ENCODE data around the gene ALK.

Gene ALK

GRCh38 chr2:29443151-29443550, 478.2 kb downstream of the ALK start:
- no peak for DNase-seq

- DNase-seq: no peak
Measured at GRCh38 chr2:29440921-29441623, 480.3 kb downstream of the ALK start.

GRCh38 chr2:29433920-29434319, 487.5 kb downstream of the ALK start:
- no peak for DNase-seq

GRCh38 chr2:29433128-29433527, 488.3 kb downstream of the ALK start:
- DNase-seq: no peak

GRCh38 chr2:29431485-29431884, 489.9 kb downstream of the ALK start:
- no peak for DNase-seq

GRCh38 chr2:29430382-29431112, 490.8 kb downstream of the ALK start:
- no peak for DNase-seq

- DNase-seq: no peak
Measured at GRCh38 chr2:29426354-29426753, 495.0 kb downstream of the ALK start.

GRCh38 chr2:29425866-29426265, 495.5 kb downstream of the ALK start:
- DNase-seq: no peak

GRCh38 chr2:29423061-29423666, 498.2 kb downstream of the ALK start:
- no peak for DNase-seq

GRCh38 chr2:29420999-29421782, 500.2 kb downstream of the ALK start:
- DNase-seq: no peak

- no peak for DNase-seq
Measured at GRCh38 chr2:29420464-29420863, 500.9 kb downstream of the ALK start.

GRCh38 chr2:29417630-29418029, 503.8 kb downstream of the ALK start:
- no peak for DNase-seq

GRCh38 chr2:29412197-29412925, 509.0 kb downstream of the ALK start:
- no peak for DNase-seq

- no peak for DNase-seq
Measured at GRCh38 chr2:29405707-29406106, 515.7 kb downstream of the ALK start.

GRCh38 chr2:29405266-29405665, 516.1 kb downstream of the ALK start:
- DNase-seq: no peak

GRCh38 chr2:29401994-29402393, 519.4 kb downstream of the ALK start:
- no peak for DNase-seq

- no peak for DNase-seq
Measured at GRCh38 chr2:29400930-29401653, 520.3 kb downstream of the ALK start.

- no peak for DNase-seq
Measured at GRCh38 chr2:29398384-29399237, 522.8 kb downstream of the ALK start.

- DNase-seq: no peak
Measured at GRCh38 chr2:29397713-29398112, 523.7 kb downstream of the ALK start.

GRCh38 chr2:29397039-29397438, 524.3 kb downstream of the ALK start:
- no peak for DNase-seq

- no peak for DNase-seq
Measured at GRCh38 chr2:29394981-29395350, 526.4 kb downstream of the ALK start.

All from NCI-H1436 treated with DMSO at 0.1 percent for 48 hours (cell line).